Fibroblast of lung (primary cell): Measurements from ENCODE around the gene FAM168B. TPM values are rescaled to one million over a fixed set of nuclear protein-coding genes. Genes with fewer than 3 reads are reported as not detected.

Experiments
- DNase-seq, 2 donors: peaks; one replicate each; pipeline versions ENCODE4 v3.0.0 to v3.0.0-alpha.2; 2010; ENCODE audit warnings: low read depth in 2 of 2
- H2AFZ ChIP-seq: 2 replicates; pipeline ENCODE4 v1.5.1; 2012; ENCODE audit warnings: low read length, control low read depth, inconsistent platforms
- H3K27ac ChIP-seq: 2 replicates; pipeline ENCODE4 v1.5.1; 2011; ENCODE audit warnings: low read length, control low read depth; ENCODE audit not compliant: insufficient read depth
- H3K27me3 ChIP-seq: 2 replicates; pipeline ENCODE4 v1.5.1; 2011; ENCODE audit warnings: mild to moderate bottlenecking, low read length; ENCODE audit not compliant: control insufficient read depth, insufficient read depth
- H3K36me3 ChIP-seq: 2 replicates; pipeline ENCODE4 v1.5.1; 2011; ENCODE audit warnings: low read length; ENCODE audit not compliant: control insufficient read depth, insufficient read depth
- H3K4me1 ChIP-seq: 2 replicates; pipeline ENCODE4 v1.5.1; 2011; ENCODE audit warnings: low read length; ENCODE audit not compliant: control insufficient read depth, insufficient read depth; ENCODE audit errors: extremely low read depth
- H3K4me2 ChIP-seq: 2 replicates; pipeline ENCODE4 v1.5.1; 2011; ENCODE audit warnings: low read length, control low read depth; ENCODE audit not compliant: insufficient read depth; ENCODE audit errors: extremely low read depth
- H3K4me3 ChIP-seq, 4 experiments: fragments of 200-600 bp in 1 of 4; sonication (generic) in 1 of 4; replicated peaks in 1 of 4; 2 replicates each; pipeline ENCODE4 v1.5.1; 2011 to 2016; ENCODE audit warnings: low read length in 4 of 4, low read depth in 3 of 4, mild to moderate bottlenecking in 3 of 4, control low read depth in 2 of 4, inconsistent platforms in 1 of 4, mixed read lengths in 1 of 4; ENCODE audit not compliant: insufficient read depth in 1 of 4; ENCODE audit errors: control extremely low read depth in 1 of 4
- H3K79me2 ChIP-seq: 2 replicates; pipeline ENCODE4 v1.5.1; 2012; ENCODE audit warnings: mild to moderate bottlenecking, low read length, inconsistent platforms; ENCODE audit not compliant: control insufficient read depth, insufficient read depth
- H3K9ac ChIP-seq: 2 replicates; pipeline ENCODE4 v1.5.1; 2011; ENCODE audit warnings: mild to moderate bottlenecking, low read length, control low read depth; ENCODE audit not compliant: insufficient read depth
- H3K9me3 ChIP-seq: 2 replicates; pipeline ENCODE4 v1.5.1; 2012; ENCODE audit warnings: low read depth, low read length; ENCODE audit not compliant: control insufficient read depth, insufficient read depth
- H4K20me1 ChIP-seq: 2 replicates; pipeline ENCODE4 v1.5.1; 2011; ENCODE audit warnings: low read length; ENCODE audit not compliant: control insufficient read depth, insufficient read depth; ENCODE audit errors: extremely low read depth
- CTCF ChIP-seq, 2 donors: IDR thresholded peaks in 1 of 2; conservative IDR thresholded peaks in 1 of 2; 1 replicate in 1 of 2; 2 replicates in 1 of 2; pipeline ENCODE4 v1.5.1; 2011 to 2012; ENCODE audit warnings: low read length in 2 of 2, control low read depth in 1 of 2, inconsistent platforms in 1 of 2, low read depth in 1 of 2, mild to moderate bottlenecking in 1 of 2
- EZH2 ChIP-seq: IDR thresholded peaks from 2 replicates; pipeline ENCODE4 v1.5.1; 2012; ENCODE audit warnings: low read length, control low read depth, mild to moderate bottlenecking; ENCODE audit errors: missing control alignments
- polyA plus RNA-seq, 2 donors: library from polyadenylated mRNA; depleted of rRNA in 1 of 2; stranded (reverse) in 1 of 2; unstranded in 1 of 2; fragments of >200 nt; gene quantifications; 2 replicates each; pipeline ENCODE4 v1.2.1, GENCODE V29; 2011 to 2012; ENCODE audit warnings: missing spikeins in 1 of 2
- total RNA-seq: library from RNA; depleted of rRNA; stranded (reverse); fragments of >200 nt; gene quantifications from 2 replicates; pipeline ENCODE4 v1.2.1, GENCODE V29; 2014

Gene FAM168B
- total and polyA plus RNA-seq, 2 donors (not counting 1 experiment from before 2014, with no cell fraction given): 71.2 to 87.8 TPM

GRCh38 chr2:131127076-131127475 is 33.8 kb upstream of the FAM168B start:
- Histone ChIP-seq H3K4me3 (no peak overlapping the region), H3K4me1 (no peaks in the 10 kb centered on the region), H3K36me3 (no peaks in the 10 kb centered on the region), H3K9me3 (no peaks in the 10 kb centered on the region), H4K20me1 (no peaks in the 10 kb centered on the region), H3K27ac (no peak overlapping the region), H3K4me2 (no peak overlapping the region), H3K79me2 (peaks cover 17% of the 10 kb centered on the region), H3K9ac (no peak overlapping the region), H2AFZ (no peak overlapping the region), H3K27me3 (no peaks in the 10 kb centered on the region)
- no peak for DNase-seq
- TF ChIP-seq EZH2: no peak
- TF ChIP-seq CTCF (conservative IDR thresholded peaks at IDR 0.05 in 1 of 2, IDR thresholded peaks at IDR 0.05 in 1 of 2; ENCODE audit: low read depth in 1 of 2, low read length in 2 of 2): no peak

- H3K27ac ChIP-seq: no peak overlapping the region
- H3K9me3 ChIP-seq: no peaks in the 10 kb centered on the region
- H2AFZ ChIP-seq: no peak overlapping the region
- H3K4me3 ChIP-seq: no peak overlapping the region
- H4K20me1 ChIP-seq: no peaks in the 10 kb centered on the region
- no peaks in the 10 kb centered on the region for H3K27me3 ChIP-seq
- H3K4me2 ChIP-seq: no peak overlapping the region
- peaks cover 17% of the 10 kb centered on the region for H3K79me2 ChIP-seq
- no peak for TF ChIP-seq EZH2
- TF ChIP-seq CTCF (conservative IDR thresholded peaks at IDR 0.05 in 1 of 2, IDR thresholded peaks at IDR 0.05 in 1 of 2; ENCODE audit: low read depth in 1 of 2, low read length in 2 of 2): no peak
- H3K4me1 ChIP-seq: no peaks in the 10 kb centered on the region
- H3K36me3 ChIP-seq: no peaks in the 10 kb centered on the region
- DNase-seq: no peak
- H3K9ac ChIP-seq: no peak overlapping the region
These were observed 33.2 kb upstream of the FAM168B start for GRCh38 chr2:131126436-131126835.

DNA sequence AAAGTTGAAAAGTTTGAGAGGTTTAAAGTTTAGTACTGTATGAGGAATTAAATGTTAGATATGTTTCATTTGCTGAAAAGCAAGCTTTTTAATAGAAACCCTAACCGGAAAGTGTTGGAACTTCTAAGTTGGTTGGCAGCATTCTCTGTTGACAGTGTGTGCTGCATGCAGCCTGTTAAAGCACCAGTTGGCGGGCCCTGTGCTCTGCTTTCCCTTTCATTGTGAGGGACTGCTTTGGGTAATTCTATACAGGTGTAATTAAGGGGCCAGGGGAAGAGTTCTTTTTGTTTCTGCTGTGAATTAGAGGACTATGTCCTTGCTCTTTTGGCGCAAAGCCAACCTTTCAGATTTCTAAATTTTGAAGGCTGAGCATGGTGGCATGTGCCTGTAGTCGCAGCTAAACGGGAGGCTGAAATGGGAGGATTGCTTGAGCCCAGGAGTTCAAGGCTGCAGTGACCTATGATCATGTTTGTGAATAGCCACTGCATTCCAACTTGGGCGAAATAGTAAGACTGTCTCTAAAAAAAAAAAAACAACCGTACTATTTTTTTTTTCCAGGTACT is 32.0 kb upstream of the FAM168B start:
- no peak overlapping the region for H3K4me2 ChIP-seq
- no peaks in the 10 kb centered on the region for H4K20me1 ChIP-seq
- no peak for DNase-seq
- peaks cover 25% of the 10 kb centered on the region for H3K79me2 ChIP-seq
- H2AFZ ChIP-seq: no peak overlapping the region
- H3K4me1 ChIP-seq: no peaks in the 10 kb centered on the region
- H3K27ac ChIP-seq: no peak overlapping the region
- no peak for TF ChIP-seq CTCF (conservative IDR thresholded peaks at IDR 0.05 in 1 of 2, IDR thresholded peaks at IDR 0.05 in 1 of 2; ENCODE audit: low read depth in 1 of 2, low read length in 2 of 2)
- TF ChIP-seq EZH2: no peak
- H3K9me3 ChIP-seq: no peaks in the 10 kb centered on the region
- no peaks in the 10 kb centered on the region for H3K36me3 ChIP-seq
- no peak overlapping the region for H3K4me3 ChIP-seq
- H3K9ac ChIP-seq: no peak overlapping the region
- H3K27me3 ChIP-seq: no peaks in the 10 kb centered on the region
